Measurements from ENCODE around the gene TTR. TPM values are rescaled to one million over a fixed set of nuclear protein-coding genes. Genes with fewer than 3 reads are reported as not detected.
A peak's percentile ranks its signal among the peaks of the same experiment; 100 is the strongest.

The TTR gene
- total and polyA plus RNA-seq, 2 of the 13 experiments (the other 11 are each of a cell fraction or from before 2014, with no cell fraction given): 91.3 to 496 TPM

DNA sequence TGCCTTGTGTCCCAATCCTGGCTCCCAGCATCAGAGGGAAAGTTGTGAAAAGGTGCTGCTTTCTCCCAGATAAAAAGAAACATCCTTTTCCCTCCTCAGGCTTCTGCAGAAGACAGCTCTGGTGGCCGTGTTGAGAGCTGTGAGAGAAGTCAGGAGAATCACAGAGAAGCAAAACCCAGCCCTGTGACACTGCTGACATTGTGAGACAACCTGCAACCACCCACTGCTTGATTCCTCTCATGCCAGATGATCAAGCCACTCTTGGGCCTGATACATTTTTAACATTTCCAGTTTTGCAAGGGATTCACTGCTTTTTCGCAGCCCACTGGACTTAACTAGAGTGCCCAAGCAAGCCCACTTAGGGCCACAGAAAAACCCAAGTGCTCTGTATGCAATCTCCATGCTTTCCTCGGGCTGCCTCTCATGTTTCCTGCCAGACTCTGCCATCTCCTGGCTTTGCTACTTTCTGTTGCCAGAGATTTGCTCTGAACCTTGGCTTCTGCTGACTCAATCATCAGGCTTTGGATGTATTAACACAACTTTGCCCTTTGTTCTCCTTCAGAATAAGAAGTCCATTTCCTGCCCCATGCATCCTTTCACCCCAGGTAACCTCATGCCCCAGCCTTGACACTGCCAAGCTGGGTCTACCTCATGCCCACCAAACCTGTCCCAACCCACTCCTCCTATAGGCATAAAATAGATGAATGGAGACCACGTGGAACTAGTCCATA, 24.9 kb upstream of the TTR start (continued):
- TF ChIP-seq MEF2D (CRISPR knock-in tag; IDR thresholded peaks at IDR 0.05): no peak; the same call in 1 of the 2 replicates
- no peak for TF ChIP-seq ZNF260 (CRISPR knock-in tag; IDR thresholded peaks at IDR 0.05; ENCODE audit: borderline replicate concordance, low read depth)
- TF ChIP-seq SNAI1 (CRISPR knock-in tag; IDR thresholded peaks at IDR 0.05; ENCODE audit: borderline replicate concordance): peak; percentile 33; the same call in 1 of the 2 replicates
- TF ChIP-seq ZNF337 (CRISPR knock-in tag; IDR thresholded peaks at IDR 0.05; ENCODE audit: borderline replicate concordance, low read depth): no peak
- TF ChIP-seq KAT2B (IDR thresholded peaks at IDR 0.05; ENCODE audit: borderline replicate concordance, low read depth, low read length): no peak
- no peak for TF ChIP-seq ZBTB38 (CRISPR knock-in tag; IDR thresholded peaks at IDR 0.05)
- TF ChIP-seq ADNP (CRISPR knock-in tag; IDR thresholded peaks at IDR 0.05): no peak
- TF ChIP-seq, protein P1, sequence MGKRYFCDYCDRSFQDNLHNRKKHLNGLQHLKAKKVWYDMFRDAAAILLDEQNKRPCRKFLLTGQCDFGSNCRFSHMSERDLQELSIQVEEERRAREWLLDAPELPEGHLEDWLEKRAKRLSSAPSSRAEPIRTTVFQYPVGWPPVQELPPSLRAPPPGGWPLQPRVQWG (CRISPR knock-in tag; IDR thresholded peaks at IDR 0.05; ENCODE audit: borderline replicate concordance, low read depth): no peak
- TF ChIP-seq MTA1 (CRISPR knock-in tag; IDR thresholded peaks at IDR 0.05; ENCODE audit: borderline replicate concordance): no peak
- TF ChIP-seq ZNF724P (CRISPR knock-in tag; IDR thresholded peaks at IDR 0.05; ENCODE audit: borderline replicate concordance): no peak
- no peak for TF ChIP-seq KDM3A (CRISPR knock-in tag; IDR thresholded peaks at IDR 0.05; ENCODE audit: low read depth)
- peak in 1 of 2 experiments; percentile 39; a peak in 2 of 4 replicates for TF ChIP-seq EP300 (IDR thresholded peaks at IDR 0.05; ENCODE audit: low read depth in 2 of 2, low read length in 2 of 2)
- TF ChIP-seq EP300 (CRISPR knock-in tag; IDR thresholded peaks at IDR 0.05; ENCODE audit: borderline replicate concordance): peak; percentile 58; the same call in 1 of the 2 replicates
- TF ChIP-seq CBX5 (CRISPR knock-in tag; IDR thresholded peaks at IDR 0.05; ENCODE audit: borderline replicate concordance): no peak
- peak; percentile 70 for TF ChIP-seq POGZ (CRISPR knock-in tag; IDR thresholded peaks at IDR 0.05)
- TF ChIP-seq, protein P2, sequence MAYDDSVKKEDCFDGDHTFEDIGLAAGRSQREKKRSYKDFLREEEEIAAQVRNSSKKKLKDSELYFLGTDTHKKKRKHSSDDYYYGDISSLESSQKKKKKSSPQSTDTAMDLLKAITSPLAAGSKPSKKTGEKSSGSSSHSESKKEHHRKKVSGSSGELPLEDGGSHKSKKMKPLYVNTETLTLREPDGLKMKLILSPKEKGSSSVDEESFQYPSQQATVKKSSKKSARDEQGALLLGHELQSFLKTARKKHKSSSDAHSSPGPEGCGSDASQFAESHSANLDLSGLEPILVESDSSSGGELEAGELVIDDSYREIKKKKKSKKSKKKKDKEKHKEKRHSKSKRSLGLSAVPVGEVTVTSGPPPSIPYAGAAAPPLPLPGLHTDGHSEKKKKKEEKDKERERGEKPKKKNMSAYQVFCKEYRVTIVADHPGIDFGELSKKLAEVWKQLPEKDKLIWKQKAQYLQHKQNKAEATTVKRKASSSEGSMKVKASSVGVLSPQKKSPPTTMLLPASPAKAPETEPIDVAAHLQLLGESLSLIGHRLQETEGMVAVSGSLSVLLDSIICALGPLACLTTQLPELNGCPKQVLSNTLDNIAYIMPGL (CRISPR knock-in tag; IDR thresholded peaks at IDR 0.05; ENCODE audit: borderline replicate concordance in 1 of 2, low read depth in 1 of 2): no peak
- no peak for TF ChIP-seq ZNF121 (CRISPR knock-in tag; IDR thresholded peaks at IDR 0.05)
- no peak for TF ChIP-seq ZNF296 (CRISPR knock-in tag; conservative IDR thresholded peaks at IDR 0.05)
- TF ChIP-seq ZFYVE20 (CRISPR knock-in tag; IDR thresholded peaks at IDR 0.05; ENCODE audit: borderline replicate concordance, low read depth): no peak
- no peak for TF ChIP-seq ZNF749 (CRISPR knock-in tag; IDR thresholded peaks at IDR 0.05; ENCODE audit: borderline replicate concordance)
- TF ChIP-seq, protein P3, sequence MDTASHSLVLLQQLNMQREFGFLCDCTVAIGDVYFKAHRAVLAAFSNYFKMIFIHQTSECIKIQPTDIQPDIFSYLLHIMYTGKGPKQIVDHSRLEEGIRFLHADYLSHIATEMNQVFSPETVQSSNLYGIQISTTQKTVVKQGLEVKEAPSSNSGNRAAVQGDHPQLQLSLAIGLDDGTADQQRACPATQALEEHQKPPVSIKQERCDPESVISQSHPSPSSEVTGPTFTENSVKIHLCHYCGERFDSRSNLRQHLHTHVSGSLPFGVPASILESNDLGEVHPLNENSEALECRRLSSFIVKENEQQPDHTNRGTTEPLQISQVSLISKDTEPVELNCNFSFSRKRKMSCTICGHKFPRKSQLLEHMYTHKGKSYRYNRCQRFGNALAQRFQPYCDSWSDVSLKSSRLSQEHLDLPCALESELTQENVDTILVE (CRISPR knock-in tag; IDR thresholded peaks at IDR 0.05): no peak
- TF ChIP-seq EED (CRISPR knock-in tag; IDR thresholded peaks at IDR 0.05): no peak
- TF ChIP-seq MTF2 (CRISPR knock-in tag; IDR thresholded peaks at IDR 0.05; ENCODE audit: borderline replicate concordance): no peak
- TF ChIP-seq, protein P4, sequence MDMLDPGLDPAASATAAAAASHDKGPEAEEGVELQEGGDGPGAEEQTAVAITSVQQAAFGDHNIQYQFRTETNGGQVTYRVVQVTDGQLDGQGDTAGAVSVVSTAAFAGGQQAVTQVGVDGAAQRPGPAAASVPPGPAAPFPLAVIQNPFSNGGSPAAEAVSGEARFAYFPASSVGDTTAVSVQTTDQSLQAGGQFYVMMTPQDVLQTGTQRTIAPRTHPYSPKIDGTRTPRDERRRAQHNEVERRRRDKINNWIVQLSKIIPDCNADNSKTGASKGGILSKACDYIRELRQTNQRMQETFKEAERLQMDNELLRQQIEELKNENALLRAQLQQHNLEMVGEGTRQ (IDR thresholded peaks at IDR 0.05; ENCODE audit: low read depth, low read length): no peak
- TF ChIP-seq, protein P4 (CRISPR knock-in tag; IDR thresholded peaks at IDR 0.05; ENCODE audit: borderline replicate concordance): no peak

Measured in HepG2 (cell line).